ENCODE data around the gene NCOA7. TPM values are rescaled to one million over a fixed set of nuclear protein-coding genes. Genes with fewer than 3 reads are reported as not detected.
"Not testable (repeated sequence)": the region's sequence is repeated elsewhere in the genome, so short reads cannot be mapped to it uniquely, and the experiment has no call there.

Gene NCOA7
- total RNA-seq, 1 donor from 2014 or later, result 69.0 TPM

- intact Hi-C loops (cut with DNase I), result no loop called here
- no peak for DNase-seq (ENCODE audit: low spot score)
- ATAC-seq, result no peak
Measured at GRCh38 chr6:125948455-125948854, 157.7 kb downstream of the NCOA7 start.

- intact Hi-C loops (cut with DNase I), result no loop called here
- no peak for ATAC-seq
- DNase-seq (ENCODE audit: low spot score), result no peak
Measured at GRCh38 chr6:125949069-125949468, 158.3 kb downstream of the NCOA7 start.

GRCh38 chr6:125950293-125950692 lies 159.5 kb downstream of the NCOA7 start:
- DNase-seq (ENCODE audit: low spot score) (no peak), ATAC-seq (no peak)
- intact Hi-C loops (cut with DNase I), result loop anchor here (10.0 kb wide), 1 partner anchor 165 kb away; no protein-coding TSS in a partner anchor

GRCh38 chr6:125950716-125951115 lies 160.0 kb downstream of the NCOA7 start:
- ATAC-seq; DNase-seq (ENCODE audit: low spot score): not testable (repeated sequence)
- intact Hi-C loops (cut with DNase I), result loop anchor here (10.0 kb wide), 1 partner anchor 166 kb away; no protein-coding TSS in a partner anchor

- intact Hi-C loops (cut with DNase I), result loop anchor here (10.0 kb wide), 1 partner anchor 167 kb away; no protein-coding TSS in a partner anchor
- ATAC-seq, result no peak
- DNase-seq (ENCODE audit: low spot score), result no peak
Measured at GRCh38 chr6:125951323-125951722, 160.6 kb downstream of the NCOA7 start.

- intact Hi-C loops (cut with DNase I), result loop anchor here (10.0 kb wide), 1 partner anchor 168 kb away; no protein-coding TSS in a partner anchor
- no peak for DNase-seq (ENCODE audit: low spot score)
- no peak for ATAC-seq
Measured at GRCh38 chr6:125952764-125953501, 162.2 kb downstream of the NCOA7 start.

- DNase-seq (ENCODE audit: low spot score) (no peak), ATAC-seq (no peak)
- intact Hi-C loops (cut with DNase I), result loop anchor here (10.0 kb wide), 1 partner anchor 169 kb away; no protein-coding TSS in a partner anchor
Measured at GRCh38 chr6:125953502-125953875, 162.7 kb downstream of the NCOA7 start.

GRCh38 chr6:125954735-125955339 lies 164.1 kb downstream of the NCOA7 start:
- intact Hi-C loops (cut with DNase I), result loop anchor here (10.0 kb wide), 1 partner anchor 170 kb away; no protein-coding TSS in a partner anchor
- ATAC-seq (no peak), DNase-seq (ENCODE audit: low spot score) (no peak)

- DNase-seq (ENCODE audit: low spot score), result no peak
- ATAC-seq, result no peak
- intact Hi-C loops (cut with DNase I), result loop anchor here (10.0 kb wide), 1 partner anchor 171 kb away; no protein-coding TSS in a partner anchor
Measured at GRCh38 chr6:125955973-125956372, 165.2 kb downstream of the NCOA7 start.

GRCh38 chr6:125956506-125957390 lies 166.0 kb downstream of the NCOA7 start, which contains the start of gene HINT3:
Gene HINT3 (plus strand): TSS chr6:125956770. CDS start chr6:125956978, 208 bp downstream.
- intact Hi-C loops (cut with DNase I), result loop anchor here (10.0 kb wide), 1 partner anchor 172 kb away; no protein-coding TSS in a partner anchor
- peak; percentile 98 for ATAC-seq
- peak; percentile 99 for DNase-seq (ENCODE audit: low spot score)

- ATAC-seq, result no peak
- no peak for DNase-seq (ENCODE audit: low spot score)
- intact Hi-C loops (cut with DNase I), result loop anchor here (10.0 kb wide), 1 partner anchor 173 kb away; no protein-coding TSS in a partner anchor
Measured at GRCh38 chr6:125957391-125957693, 166.6 kb downstream of the NCOA7 start.

GRCh38 chr6:125957845-125958244 lies 167.1 kb downstream of the NCOA7 start:
- DNase-seq (ENCODE audit: low spot score) (no peak), ATAC-seq (peak; percentile 64)
- intact Hi-C loops (cut with DNase I), result loop anchor here (10.0 kb wide), 1 partner anchor 173 kb away; no protein-coding TSS in a partner anchor

- ATAC-seq (no peak), DNase-seq (ENCODE audit: low spot score) (no peak)
- intact Hi-C loops (cut with DNase I), result loop anchor here (10.0 kb wide), 1 partner anchor 174 kb away; no protein-coding TSS in a partner anchor
Measured at GRCh38 chr6:125959041-125959440, 168.3 kb downstream of the NCOA7 start.

- intact Hi-C loops (cut with DNase I), result no loop called here
- ATAC-seq, result no peak
Measured at GRCh38 chr6:125961117-125961516, 170.4 kb downstream of the NCOA7 start.

GRCh38 chr6:125962900-125963497 lies 172.2 kb downstream of the NCOA7 start:
- intact Hi-C loops (cut with DNase I), result no loop called here
- ATAC-seq (no peak), DNase-seq (ENCODE audit: low spot score) (no peak)

More at GRCh38 chr6:125961117-125961516, 170.4 kb downstream of the NCOA7 start:
- DNase-seq (ENCODE audit: low spot score), result no peak

- intact Hi-C loops (cut with DNase I), result no loop called here
- ATAC-seq (no peak), DNase-seq (ENCODE audit: low spot score) (no peak)
Measured at GRCh38 chr6:125963817-125964216, 173.1 kb downstream of the NCOA7 start.

- intact Hi-C loops (cut with DNase I), result no loop called here
- no peak for ATAC-seq
- no peak for DNase-seq (ENCODE audit: low spot score)
Measured at GRCh38 chr6:125966569-125966968, 175.8 kb downstream of the NCOA7 start.

- intact Hi-C loops (cut with DNase I), result no loop called here
- ATAC-seq, result no peak
- no peak for DNase-seq (ENCODE audit: low spot score)
Measured at GRCh38 chr6:125968493-125968892, 177.7 kb downstream of the NCOA7 start.

- intact Hi-C loops (cut with DNase I), result no loop called here
- ATAC-seq, result no peak
Measured at GRCh38 chr6:125970760-125971159, 180.0 kb downstream of the NCOA7 start.

More at GRCh38 chr6:125970760-125971159, 180.0 kb downstream of the NCOA7 start:
- no peak for DNase-seq (ENCODE audit: low spot score)

Measured in sciatic nerve (tissue), 2 donors.